NCI-H1092 (cell line): Measurements from ENCODE around the gene IL21.

Experiments used
- DNase-seq: peaks from one replicate; lab custom pipeline; 2025; lab: John Stamatoyannopoulos, UW

Gene IL21

GRCh38 chr4:122633211-122633610, 12.3 kb upstream of the IL21 start:
- no peak for DNase-seq

DNA sequence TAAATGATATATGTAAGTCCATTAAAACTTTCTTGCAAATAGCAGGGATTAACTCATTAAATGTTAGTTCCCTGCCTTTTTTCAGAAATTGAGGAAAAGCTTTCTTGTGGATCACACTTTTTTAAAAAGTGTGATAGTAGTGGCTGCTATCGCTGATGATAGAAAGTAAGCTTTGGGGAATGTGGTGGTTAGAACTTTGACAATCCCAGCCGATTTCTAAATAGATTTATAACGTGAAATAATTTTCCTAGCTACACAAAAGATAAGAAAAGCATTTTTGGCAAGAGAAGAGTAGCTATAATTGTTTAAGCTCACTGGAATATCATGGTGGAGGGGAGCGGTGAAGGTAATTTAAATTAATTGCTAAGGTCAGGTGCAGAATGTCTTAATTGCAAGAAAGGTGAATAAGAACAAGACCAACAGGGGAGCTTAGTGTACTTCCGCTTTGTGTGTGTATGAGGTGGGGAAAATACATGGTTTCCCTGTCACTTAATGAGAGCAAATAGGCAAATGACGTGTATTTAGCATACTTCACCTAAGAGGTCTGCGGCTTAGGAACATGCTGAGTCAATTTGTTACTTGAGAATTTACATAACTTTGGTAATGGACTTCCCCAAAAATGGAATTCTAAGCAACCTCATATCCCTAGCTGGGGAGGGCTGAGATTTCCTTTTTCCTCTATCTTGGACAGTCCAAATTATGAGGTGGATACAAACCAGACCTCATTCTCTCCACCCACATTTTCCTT, 11.7 kb upstream of the IL21 start:
- no peak for DNase-seq

- DNase-seq = no peak
These were observed 4.3 kb upstream of the IL21 start for GRCh38 chr4:122625156-122625555.

DNA sequence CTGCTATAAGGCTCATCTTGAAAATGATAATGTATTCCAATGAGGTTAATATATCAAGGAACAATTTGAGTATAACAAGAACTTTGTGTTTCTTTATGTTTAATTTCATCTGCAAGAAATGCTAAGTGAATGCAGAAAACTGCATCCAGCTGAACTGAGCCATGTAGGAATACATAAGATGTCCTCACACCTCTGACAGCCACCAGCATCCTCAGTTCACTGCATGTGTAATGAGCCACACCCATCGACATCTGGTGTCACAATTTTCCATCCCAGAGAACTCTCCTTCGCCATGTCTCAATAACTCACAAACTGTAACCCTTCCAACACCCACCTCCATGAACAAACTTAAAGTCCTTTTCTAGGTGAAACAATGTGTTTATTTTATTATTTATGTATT, 3.3 kb upstream of the IL21 start:
- no peak for DNase-seq

DNA sequence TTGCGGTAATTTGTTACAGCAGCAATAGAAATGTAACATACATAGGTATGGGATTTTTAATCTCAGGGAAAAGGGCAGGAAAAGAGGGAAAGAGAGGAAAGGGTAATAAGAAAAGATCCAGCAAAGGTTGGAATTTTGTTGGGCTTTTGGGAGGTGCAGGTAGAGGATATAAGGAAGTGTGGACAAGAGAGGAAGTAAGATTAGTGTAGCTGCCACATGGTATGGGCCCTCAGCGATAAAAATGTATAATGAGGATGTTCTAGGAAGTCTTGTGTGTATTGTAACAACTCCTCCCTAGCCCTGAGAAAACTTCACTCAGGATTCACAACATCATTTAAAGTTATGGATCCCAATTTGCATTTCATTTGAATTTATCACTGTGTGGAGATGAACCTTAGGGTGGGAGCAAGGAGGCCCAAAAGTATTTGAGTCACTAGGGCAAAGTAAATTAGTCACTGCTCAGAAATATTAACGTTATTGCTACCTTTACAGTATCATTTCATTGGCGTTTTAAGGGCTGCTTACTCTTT, 2.8 kb upstream of the IL21 start:
- DNase-seq = no peak

- no peak for DNase-seq
These were observed 1.5 kb upstream of the IL21 start for GRCh38 chr4:122622400-122622799.

DNA sequence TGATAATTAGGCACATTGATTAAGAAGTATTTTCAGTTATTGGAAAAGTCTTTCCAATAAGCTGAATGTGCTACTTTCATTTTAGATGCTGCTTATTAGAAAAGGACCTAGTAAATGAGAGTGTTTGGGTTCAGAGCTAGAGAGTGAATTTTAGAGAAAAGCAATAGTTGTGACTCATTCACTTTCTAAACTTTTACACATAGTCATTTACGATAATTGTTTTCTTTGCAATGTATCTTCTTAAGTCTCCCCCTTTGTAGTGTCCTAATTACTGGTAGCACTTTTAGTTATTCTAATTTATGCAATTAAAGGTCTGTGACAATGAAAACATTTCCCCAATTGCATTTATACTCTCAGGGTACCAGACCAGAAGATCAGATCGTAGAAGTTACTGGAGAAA, 1.3 kb downstream of the IL21 start:
- no peak for DNase-seq

DNA sequence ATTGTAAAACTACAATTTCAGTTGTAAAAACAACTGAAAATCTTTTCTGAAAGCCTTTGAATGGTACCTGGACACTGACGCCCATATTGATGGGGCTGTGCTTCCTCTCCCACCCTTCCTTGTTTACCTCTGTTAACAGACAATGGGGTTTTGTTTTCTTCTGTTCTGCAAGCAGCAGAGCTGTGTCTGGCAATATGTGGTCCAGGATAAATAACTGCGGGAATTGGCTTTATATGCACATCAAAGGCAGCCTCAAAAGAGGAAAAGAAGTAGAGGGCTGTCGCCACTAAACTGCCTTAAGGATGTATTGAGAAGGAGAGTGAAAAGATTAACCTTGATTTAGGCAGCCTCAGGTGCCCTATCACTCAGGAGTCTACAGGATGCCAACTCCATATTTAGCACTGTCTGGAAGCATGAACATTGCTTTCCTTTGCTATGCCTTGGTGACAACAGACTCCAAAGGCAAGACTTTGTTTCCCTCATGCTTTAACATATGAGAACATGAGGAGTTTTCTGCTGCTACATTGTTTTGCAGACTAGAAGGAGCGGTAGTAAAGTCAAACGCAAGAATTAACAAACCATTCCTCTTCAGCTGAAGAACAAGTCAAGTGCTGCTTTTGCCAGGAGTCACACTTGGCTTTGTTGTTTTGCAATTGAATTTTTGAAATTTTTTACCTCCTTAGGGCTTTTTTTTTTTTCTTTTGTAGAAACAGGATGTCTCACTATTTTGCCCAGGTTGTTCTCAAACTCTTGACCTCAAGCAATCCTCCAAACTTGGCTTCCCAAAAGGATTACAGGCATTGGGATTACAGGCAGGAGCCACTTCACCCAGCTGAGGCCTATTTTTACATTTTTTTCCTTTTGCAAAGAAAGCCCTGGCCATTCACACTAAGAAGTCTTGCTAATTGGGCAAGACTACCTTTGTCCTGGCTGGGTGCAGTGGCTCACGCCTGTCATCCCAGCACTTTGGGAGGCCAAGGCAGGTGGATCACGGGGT, 3.0 kb downstream of the IL21 start:
- no peak for DNase-seq

GRCh38 chr4:122616915-122617596, 3.8 kb downstream of the IL21 start:
- no peak for DNase-seq

GRCh38 chr4:122614621-122615020, 6.2 kb downstream of the IL21 start:
- DNase-seq = no peak

GRCh38 chr4:122612540-122612939, 8.3 kb downstream of the IL21 start:
- no peak for DNase-seq

GRCh38 chr4:122606364-122607043, 14.4 kb downstream of the IL21 start:
- no peak for DNase-seq

DNA sequence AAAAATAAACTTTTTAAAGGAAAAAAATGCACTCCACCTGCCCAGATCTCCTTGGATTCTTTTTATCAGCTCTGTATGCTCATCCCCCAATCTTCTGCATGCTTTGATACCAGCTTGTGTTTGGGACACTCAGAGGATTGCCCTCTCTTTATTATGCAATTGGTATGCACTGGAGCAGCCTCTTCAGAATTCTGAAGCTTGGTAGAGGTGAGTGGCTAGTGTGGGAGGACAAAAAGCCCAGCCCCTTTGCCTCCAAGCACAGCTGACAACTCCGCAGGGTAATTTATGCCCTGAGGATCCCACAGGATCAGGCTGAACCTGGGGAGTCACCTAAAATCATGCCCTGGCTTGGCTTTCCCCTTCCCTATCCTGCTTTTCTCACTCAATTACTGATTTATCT, 16.7 kb downstream of the IL21 start:
- no peak for DNase-seq

- DNase-seq = no peak
These were observed 17.7 kb downstream of the IL21 start for GRCh38 chr4:122603156-122603574.

DNA sequence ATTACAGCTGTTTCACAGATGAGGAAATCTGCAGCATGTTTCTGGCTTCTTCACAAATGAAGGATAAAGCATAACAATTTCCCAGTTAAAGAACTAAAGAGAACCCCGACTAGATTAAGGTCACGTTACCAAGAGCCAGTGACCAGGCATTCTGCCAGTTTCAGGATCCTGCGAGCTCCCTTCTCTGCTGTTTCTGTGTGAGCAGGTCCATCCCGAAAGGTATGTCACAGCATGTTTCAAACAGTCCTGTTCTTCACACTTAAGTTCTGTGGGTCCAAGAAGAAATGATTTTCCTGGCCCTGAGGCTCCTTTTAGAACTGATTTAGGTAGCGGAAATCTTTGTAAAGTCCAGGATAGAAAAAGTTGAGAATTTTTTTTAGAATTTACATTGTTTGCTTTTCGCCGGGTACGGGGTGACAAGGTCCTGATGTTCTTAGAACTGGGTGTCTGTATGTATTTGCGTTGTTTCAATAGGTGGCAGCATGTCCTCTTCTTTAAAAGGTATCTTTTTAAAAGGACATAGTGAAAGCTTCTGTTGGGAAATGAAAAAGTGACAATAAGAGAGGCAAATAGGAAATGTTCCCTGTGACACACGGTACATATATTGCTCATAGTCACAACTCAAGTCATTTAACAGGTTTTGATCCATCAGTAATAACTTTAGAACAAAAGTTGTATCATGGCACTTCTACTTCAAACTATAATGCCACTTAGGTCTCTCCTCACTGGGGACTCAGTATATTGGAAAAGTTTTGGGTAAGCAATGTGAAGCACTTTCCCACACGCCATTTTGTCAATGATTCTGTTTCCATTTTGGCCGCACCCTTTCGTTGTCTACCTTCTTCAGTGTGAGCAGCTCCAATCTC, 18.4 kb downstream of the IL21 start:
- DNase-seq = no peak

DNA sequence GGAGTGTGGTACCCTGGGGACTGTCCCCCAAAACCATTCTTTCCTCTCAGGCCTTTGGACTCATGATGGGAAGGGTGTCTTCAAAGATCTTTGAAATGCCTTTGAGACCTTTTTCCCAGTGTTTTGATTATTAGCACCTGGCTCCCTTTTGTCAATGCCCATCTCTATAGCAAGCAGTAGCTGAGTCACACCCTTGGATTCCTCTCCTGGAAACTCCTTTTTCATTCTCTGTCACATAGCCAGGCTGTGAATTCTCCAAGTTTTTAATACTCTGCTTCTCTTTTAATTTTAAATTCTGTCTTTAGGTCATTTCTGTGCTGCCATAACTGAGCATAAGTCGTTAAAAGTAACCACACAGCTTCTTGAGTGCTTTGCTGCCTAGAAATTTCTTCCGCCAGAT, 29.7 kb downstream of the IL21 start:
- no peak for DNase-seq

- no peak for DNase-seq
These were observed 32.2 kb downstream of the IL21 start for GRCh38 chr4:122588453-122589238.

DNA sequence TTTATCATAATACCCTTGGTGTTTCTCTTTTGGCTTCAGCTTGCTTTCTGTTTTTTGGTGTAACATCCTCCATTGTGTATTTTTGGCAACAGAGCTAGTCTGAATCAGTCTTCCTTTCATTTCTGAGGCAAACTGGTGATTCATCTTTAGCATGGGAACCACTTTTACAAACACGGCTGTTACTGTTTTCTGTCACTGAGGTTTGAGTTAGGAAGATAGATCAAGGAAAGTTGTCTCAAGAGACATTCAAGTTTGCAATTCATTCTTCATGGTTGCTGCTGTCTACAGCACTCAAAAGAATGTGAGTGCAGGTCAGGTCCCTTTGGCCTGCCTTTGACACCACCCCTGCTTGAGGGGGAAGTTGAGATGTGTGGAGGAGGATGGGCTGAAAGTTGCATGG, 36.3 kb downstream of the IL21 start:
- DNase-seq = no peak

GRCh38 chr4:122583906-122584305, 37.0 kb downstream of the IL21 start:
- DNase-seq = no peak
